Stomach smooth muscle (tissue), 2 donors: ENCODE results near the gene ARHGEF37.

Experiments
- H3K27ac ChIP-seq: one replicate; pipeline ENCODE4 v1.7.0; 2013; ENCODE audit warnings: mild to moderate bottlenecking, low read length, inconsistent platforms
- H3K27me3 ChIP-seq, 2 donors: one replicate each; pipeline ENCODE4 v1.7.0; 2013; ENCODE audit warnings: low read length in 2 of 2; ENCODE audit not compliant: insufficient read depth in 2 of 2, control insufficient read depth in 1 of 2
- H3K36me3 ChIP-seq, 2 donors: one replicate each; pipeline ENCODE4 v1.7.0; 2013; ENCODE audit warnings: low read length in 2 of 2; ENCODE audit not compliant: control insufficient read depth in 2 of 2, insufficient read depth in 2 of 2
- H3K4me1 ChIP-seq: one replicate; pipeline ENCODE4 v1.7.0; 2013; ENCODE audit warnings: low read length; ENCODE audit not compliant: control insufficient read depth, insufficient read depth
- H3K4me3 ChIP-seq, 2 donors: one replicate each; pipeline ENCODE4 v1.7.0; 2013; ENCODE audit warnings: low read length in 2 of 2
- H3K9ac ChIP-seq, 2 donors: one replicate each; pipeline ENCODE4 v1.7.0; 2013; ENCODE audit warnings: low read length in 2 of 2, mild to moderate bottlenecking in 1 of 2
- H3K9me3 ChIP-seq, 2 donors: one replicate each; pipeline ENCODE4 v1.7.0; 2013; ENCODE audit warnings: low read length in 2 of 2; ENCODE audit not compliant: control insufficient read depth in 2 of 2
- donor health status: healthy.
- donor health status: Pancreatic carcinoma.

The ARHGEF37 gene

GRCh38 chr5:149614034-149614907 lies 33.0 kb downstream of the ARHGEF37 start:
- Histone ChIP-seq H3K27ac (no peak overlapping the region), H3K9me3 (peaks cover 3 to 4% of the 10 kb centered on the region in 2 donors), H3K4me3 (no peak overlapping the region), H3K27me3 (no peaks in the 10 kb centered on the region), H3K36me3 (peaks cover 26 to 49% of the 10 kb centered on the region in 2 donors), H3K9ac (no peak overlapping the region), H3K4me1 (peaks cover 58% of the 10 kb centered on the region)

- no peaks in the 10 kb centered on the region for H3K9me3 ChIP-seq
- H3K9ac ChIP-seq: no peak overlapping the region
- peaks cover 47% of the 10 kb centered on the region for H3K4me1 ChIP-seq
- H3K4me3 ChIP-seq: peak overlapping the region in 1 of 2 donors; percentile 29
- peaks cover 19 to 45% of the 10 kb centered on the region in 2 donors for H3K36me3 ChIP-seq
- H3K27me3 ChIP-seq: no peaks in the 10 kb centered on the region
- peak overlapping the region; percentile 78 for H3K27ac ChIP-seq
Observed at GRCh38 chr5:149615976-149616375, 34.7 kb downstream of the ARHGEF37 start.

GRCh38 chr5:149616727-149617285 lies 35.5 kb downstream of the ARHGEF37 start:
- Histone ChIP-seq H3K9me3 (no peaks in the 10 kb centered on the region), H3K9ac (peak overlapping the region in 1 of 2 donors; percentile 36), H3K36me3 (peaks cover 25 to 49% of the 10 kb centered on the region in 2 donors), H3K4me3 (no peak overlapping the region), H3K27me3 (no peaks in the 10 kb centered on the region), H3K4me1 (peaks cover 40% of the 10 kb centered on the region), H3K27ac (peak overlapping the region; percentile 78)

GRCh38 chr5:149617760-149618306 lies 36.5 kb downstream of the ARHGEF37 start:
- Histone ChIP-seq H3K9ac (no peak overlapping the region), H3K4me3 (no peak overlapping the region), H3K27me3 (no peaks in the 10 kb centered on the region), H3K4me1 (peaks cover 36% of the 10 kb centered on the region), H3K27ac (no peak overlapping the region), H3K9me3 (no peaks in the 10 kb centered on the region), H3K36me3 (peaks cover 30 to 55% of the 10 kb centered on the region in 2 donors)

- Histone ChIP-seq H3K36me3 (peaks cover 37 to 62% of the 10 kb centered on the region in 2 donors), H3K4me1 (peaks cover 36% of the 10 kb centered on the region), H3K4me3 (no peak overlapping the region), H3K27me3 (no peaks in the 10 kb centered on the region), H3K9ac (no peak overlapping the region), H3K9me3 (no peaks in the 10 kb centered on the region), H3K27ac (no peak overlapping the region)
Observed at GRCh38 chr5:149618581-149619248, 37.4 kb downstream of the ARHGEF37 start.

GRCh38 chr5:149621415-149622098 lies 40.3 kb downstream of the ARHGEF37 start:
- Histone ChIP-seq H3K27me3 (no peaks in the 10 kb centered on the region), H3K36me3 (peaks cover 51 to 77% of the 10 kb centered on the region in 2 donors), H3K27ac (no peak overlapping the region), H3K4me1 (peaks cover 22% of the 10 kb centered on the region), H3K4me3 (no peak overlapping the region), H3K9ac (no peak overlapping the region), H3K9me3 (no peaks in the 10 kb centered on the region)

- Histone ChIP-seq H3K4me1 (peaks cover 16% of the 10 kb centered on the region), H3K9ac (no peak overlapping the region), H3K36me3 (peaks cover 54 to 78% of the 10 kb centered on the region in 2 donors), H3K4me3 (no peak overlapping the region), H3K27ac (no peak overlapping the region), H3K9me3 (no peaks in the 10 kb centered on the region), H3K27me3 (no peaks in the 10 kb centered on the region)
Observed at GRCh38 chr5:149622466-149622865, 41.2 kb downstream of the ARHGEF37 start.

- H3K4me3 ChIP-seq: no peak overlapping the region
- H3K27me3 ChIP-seq: no peaks in the 10 kb centered on the region
- H3K9me3 ChIP-seq: no peaks in the 10 kb centered on the region
- peaks cover 62 to 74% of the 10 kb centered on the region in 2 donors for H3K36me3 ChIP-seq
- H3K4me1 ChIP-seq: peaks cover 7% of the 10 kb centered on the region
- H3K27ac ChIP-seq: no peak overlapping the region
- no peak overlapping the region for H3K9ac ChIP-seq
Observed at GRCh38 chr5:149623473-149623872, 42.2 kb downstream of the ARHGEF37 start.

- Histone ChIP-seq H3K9me3 (no peaks in the 10 kb centered on the region), H3K27me3 (no peaks in the 10 kb centered on the region), H3K27ac (no peak overlapping the region), H3K9ac (no peak overlapping the region), H3K4me3 (no peak overlapping the region), H3K4me1 (no peaks in the 10 kb centered on the region), H3K36me3 (peaks cover 65 to 68% of the 10 kb centered on the region in 2 donors)
Observed at GRCh38 chr5:149627070-149627469, 45.8 kb downstream of the ARHGEF37 start.

GRCh38 chr5:149628221-149628620 lies 46.9 kb downstream of the ARHGEF37 start:
- no peaks in the 10 kb centered on the region for H3K9me3 ChIP-seq
- H3K4me3 ChIP-seq: no peak overlapping the region
- peaks cover 59 to 64% of the 10 kb centered on the region in 2 donors for H3K36me3 ChIP-seq
- no peaks in the 10 kb centered on the region for H3K4me1 ChIP-seq
- no peak overlapping the region for H3K27ac ChIP-seq
- H3K9ac ChIP-seq: no peak overlapping the region
- H3K27me3 ChIP-seq: no peaks in the 10 kb centered on the region
